Measurements from ENCODE around the gene COL5A1. TPM values are rescaled to one million over a fixed set of nuclear protein-coding genes. Genes with fewer than 3 reads are reported as not detected.

Gene COL5A1
- total and polyA plus RNA-seq, 2 donors from 2014 or later: 2.4 to 23.8 TPM

- FAIRE-seq (no peak), DNase-seq (peak in 1 of 5 donors; percentile 49)
- intact Hi-C loops (cut with DNase I): no loop called here
- Histone ChIP-seq H3K4me1 (ENCODE audit: control insufficient read depth in 2 of 3, insufficient read depth in 2 of 3, low read depth in 1 of 3, low read length in 3 of 3) (peaks cover 0 to 2% (median 0%) of the 10 kb centered on the region in 3 donors), H3K27me3 (ENCODE audit: control insufficient read depth, insufficient read depth, low read length) (no peaks in the 10 kb centered on the region), H3K9ac (ENCODE audit: low read length in 3 of 3) (no peak overlapping the region), H3K27ac (ENCODE audit: low read depth in 2 of 2, low read length in 2 of 2) (no peak overlapping the region), H3K4me3 (ENCODE audit: low read length in 3 of 3) (no peak overlapping the region), H3K36me3 (ENCODE audit: control insufficient read depth in 2 of 3, insufficient read depth in 3 of 3, low read length in 3 of 3) (no peaks in the 10 kb centered on the region), H3K9me3 (ENCODE audit: control insufficient read depth in 2 of 3, insufficient read depth in 1 of 3, low read length in 3 of 3) (no peaks in the 10 kb centered on the region)
- TF ChIP-seq, protein P1, sequence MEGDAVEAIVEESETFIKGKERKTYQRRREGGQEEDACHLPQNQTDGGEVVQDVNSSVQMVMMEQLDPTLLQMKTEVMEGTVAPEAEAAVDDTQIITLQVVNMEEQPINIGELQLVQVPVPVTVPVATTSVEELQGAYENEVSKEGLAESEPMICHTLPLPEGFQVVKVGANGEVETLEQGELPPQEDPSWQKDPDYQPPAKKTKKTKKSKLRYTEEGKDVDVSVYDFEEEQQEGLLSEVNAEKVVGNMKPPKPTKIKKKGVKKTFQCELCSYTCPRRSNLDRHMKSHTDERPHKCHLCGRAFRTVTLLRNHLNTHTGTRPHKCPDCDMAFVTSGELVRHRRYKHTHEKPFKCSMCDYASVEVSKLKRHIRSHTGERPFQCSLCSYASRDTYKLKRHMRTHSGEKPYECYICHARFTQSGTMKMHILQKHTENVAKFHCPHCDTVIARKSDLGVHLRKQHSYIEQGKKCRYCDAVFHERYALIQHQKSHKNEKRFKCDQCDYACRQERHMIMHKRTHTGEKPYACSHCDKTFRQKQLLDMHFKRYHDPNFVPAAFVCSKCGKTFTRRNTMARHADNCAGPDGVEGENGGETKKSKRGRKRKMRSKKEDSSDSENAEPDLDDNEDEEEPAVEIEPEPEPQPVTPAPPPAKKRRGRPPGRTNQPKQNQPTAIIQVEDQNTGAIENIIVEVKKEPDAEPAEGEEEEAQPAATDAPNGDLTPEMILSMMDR (IDR thresholded peaks at IDR 0.05; ENCODE audit: borderline replicate concordance, extremely low read depth, insufficient read depth): no peak
Observed at GRCh38 chr9:134867917-134868750, 226.5 kb downstream of the COL5A1 start.

GRCh38 chr9:134868751-134869553 is 227.3 kb downstream of the COL5A1 start:
- Histone ChIP-seq H3K27me3 (ENCODE audit: control insufficient read depth, insufficient read depth, low read length) (no peaks in the 10 kb centered on the region), H3K9me3 (ENCODE audit: control insufficient read depth in 2 of 3, insufficient read depth in 1 of 3, low read length in 3 of 3) (no peaks in the 10 kb centered on the region), H3K9ac (ENCODE audit: low read length in 3 of 3) (no peak overlapping the region), H3K27ac (ENCODE audit: low read depth in 2 of 2, low read length in 2 of 2) (no peak overlapping the region), H3K4me3 (ENCODE audit: low read length in 3 of 3) (no peak overlapping the region), H3K4me1 (ENCODE audit: control insufficient read depth in 2 of 3, insufficient read depth in 2 of 3, low read depth in 1 of 3, low read length in 3 of 3) (peaks cover 0 to 2% (median 0%) of the 10 kb centered on the region in 3 donors), H3K36me3 (ENCODE audit: control insufficient read depth in 2 of 3, insufficient read depth in 3 of 3, low read length in 3 of 3) (no peaks in the 10 kb centered on the region)
- intact Hi-C loops (cut with DNase I): no loop called here
- DNase-seq (no peak), FAIRE-seq (no peak)
- TF ChIP-seq, protein P1 (IDR thresholded peaks at IDR 0.05; ENCODE audit: borderline replicate concordance, extremely low read depth, insufficient read depth): no peak

DNA sequence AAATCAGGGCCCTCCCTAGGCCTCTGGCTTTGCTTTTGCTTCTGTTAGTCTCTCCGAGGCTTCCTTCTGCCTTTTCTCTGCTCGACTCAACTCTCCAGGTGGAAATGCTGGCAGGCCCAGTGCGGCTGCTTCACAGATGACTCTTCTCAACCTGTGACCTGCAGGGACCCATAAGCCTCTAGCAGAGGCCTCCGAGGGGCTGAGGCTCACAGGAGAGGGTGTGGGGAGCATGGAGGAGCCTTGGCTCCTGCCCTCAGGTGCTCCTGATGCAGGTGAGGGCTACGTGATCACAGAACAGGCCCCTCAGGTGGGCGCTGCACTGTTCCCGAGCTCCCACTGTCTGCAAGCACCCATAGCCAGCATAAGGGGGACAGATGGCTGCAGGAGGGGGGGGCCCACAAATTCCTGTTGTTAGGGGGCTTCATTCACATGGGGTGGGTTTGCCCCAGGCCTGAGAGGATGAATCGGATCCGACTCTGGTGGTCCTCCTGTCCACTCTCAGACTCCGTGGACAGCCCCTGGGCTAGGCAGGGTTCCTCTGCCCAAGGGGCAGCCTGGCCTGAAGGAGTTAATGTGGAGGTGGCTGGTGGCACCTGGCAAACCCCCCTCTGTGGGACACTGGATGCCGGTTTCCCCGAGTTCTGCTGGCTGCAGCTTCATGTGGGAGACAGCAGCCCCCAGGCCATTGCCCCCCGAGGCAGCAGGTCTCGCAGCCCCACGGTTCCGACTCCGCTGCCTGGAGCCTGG is 228.1 kb downstream of the COL5A1 start:
- H3K4me1 ChIP-seq (ENCODE audit: control insufficient read depth in 2 of 3, insufficient read depth in 2 of 3, low read depth in 1 of 3, low read length in 3 of 3): peaks cover 0 to 2% (median 0%) of the 10 kb centered on the region in 3 donors
- no peaks in the 10 kb centered on the region for H3K27me3 ChIP-seq (ENCODE audit: control insufficient read depth, insufficient read depth, low read length)
- no peak overlapping the region for H3K4me3 ChIP-seq (ENCODE audit: low read length in 3 of 3)
- DNase-seq (peak in 1 of 5 donors; percentile 71), FAIRE-seq (no peak)
- H3K27ac ChIP-seq (ENCODE audit: low read depth in 2 of 2, low read length in 2 of 2): no peak overlapping the region
- intact Hi-C loops (cut with DNase I): no loop called here
- TF ChIP-seq, protein P1 (IDR thresholded peaks at IDR 0.05; ENCODE audit: borderline replicate concordance, extremely low read depth, insufficient read depth): no peak
- H3K36me3 ChIP-seq (ENCODE audit: control insufficient read depth in 2 of 3, insufficient read depth in 3 of 3, low read length in 3 of 3): no peaks in the 10 kb centered on the region
- no peaks in the 10 kb centered on the region for H3K9me3 ChIP-seq (ENCODE audit: control insufficient read depth in 2 of 3, insufficient read depth in 1 of 3, low read length in 3 of 3)
- no peak overlapping the region for H3K9ac ChIP-seq (ENCODE audit: low read length in 3 of 3)
